Breast epithelium (tissue), 4 donors: ENCODE measurements around the gene PKD2L1. TPM values are rescaled to one million over a fixed set of nuclear protein-coding genes. Genes with fewer than 3 reads are reported as not detected.
A peak's percentile ranks its signal among the peaks of the same experiment; 100 is the strongest.
"Not testable (repeated sequence)": the region's sequence is repeated elsewhere in the genome, so short reads cannot be mapped to it uniquely, and the experiment has no call there.

Source experiments
- DNase-seq, 2 donors: peaks; one replicate each; pipeline ENCODE4 v3.0.0-alpha.2; 2019; ENCODE audit warnings: low spot score in 2 of 2
- H3K27ac ChIP-seq, 2 donors: fragments of 200-600 bp; sonication (generic) in 1 of 2; one replicate each; pipeline ENCODE4 v1.5.1; 2016 to 2019; ENCODE audit warnings: mild to moderate bottlenecking in 1 of 2
- H3K27me3 ChIP-seq, 2 donors: fragments of 200-600 bp; sonication (generic) in 1 of 2; one replicate each; pipeline versions ENCODE4 v1.5.1 to v1.6.0; 2017 to 2019; ENCODE audit warnings: control low read depth in 1 of 2, mild to moderate bottlenecking in 1 of 2
- H3K36me3 ChIP-seq: fragments of 200-600 bp; one replicate; pipeline ENCODE4 v1.5.1; 2019
- H3K4me1 ChIP-seq, 2 donors: fragments of 200-600 bp; sonication (generic); one replicate each; pipeline ENCODE4 v1.5.1; 2016 to 2019; ENCODE audit warnings: control low read depth in 1 of 2
- H3K4me3 ChIP-seq, 3 donors: fragments of 200-600 bp; sonication (generic); 1 replicate in 2 of 3; 2 replicates in 1 of 3; pipeline ENCODE4 v1.5.1; 2016 to 2019; ENCODE audit warnings: mild to moderate bottlenecking in 3 of 3, moderate library complexity in 2 of 3
- H3K9me3 ChIP-seq, 2 donors: fragments of 200-600 bp; sonication (generic) in 1 of 2; one replicate each; pipeline ENCODE4 v1.5.1; 2016 to 2019; ENCODE audit warnings: control low read depth in 1 of 2
- CTCF ChIP-seq, 3 donors: fragments of 450-650 bp; IDR thresholded peaks; one replicate each; pipeline ENCODE4 v1.5.1; 2016 to 2017; ENCODE audit warnings: antibody characterized with exemption in 3 of 3, mild to moderate bottlenecking in 3 of 3, moderate library complexity in 3 of 3
- POLR2A ChIP-seq: fragments of 450-650 bp; IDR thresholded peaks from one replicate; pipeline ENCODE4 v1.6.1; 2016; ENCODE audit warnings: antibody characterized with exemption, mild to moderate bottlenecking, moderate library complexity
- POLR2AphosphoS5 ChIP-seq, 3 donors: sonication (generic); formaldehyde crosslinking; IDR thresholded peaks; one replicate each; pipeline ENCODE4 v1.6.1; 2017; ENCODE audit warnings: antibody characterized with exemption in 3 of 3
- intact Hi-C: fragments of 100-400 bp; cut with DNase I; formaldehyde crosslinking; loops from one replicate; pipeline ENCODE4 v1.15.1; 2023; ENCODE audit warnings: low total_unique reads
- total RNA-seq, 3 donors: library from RNA; depleted of rRNA; stranded (reverse); fragments of >200 nt; gene quantifications; one replicate each; pipeline ENCODE4 v1.1.0, GENCODE V29; 2016

The PKD2L1 gene
- total RNA-seq, 3 donors from 2014 or later = 0.32 to 1.5 TPM; not detected in 1

DNA sequence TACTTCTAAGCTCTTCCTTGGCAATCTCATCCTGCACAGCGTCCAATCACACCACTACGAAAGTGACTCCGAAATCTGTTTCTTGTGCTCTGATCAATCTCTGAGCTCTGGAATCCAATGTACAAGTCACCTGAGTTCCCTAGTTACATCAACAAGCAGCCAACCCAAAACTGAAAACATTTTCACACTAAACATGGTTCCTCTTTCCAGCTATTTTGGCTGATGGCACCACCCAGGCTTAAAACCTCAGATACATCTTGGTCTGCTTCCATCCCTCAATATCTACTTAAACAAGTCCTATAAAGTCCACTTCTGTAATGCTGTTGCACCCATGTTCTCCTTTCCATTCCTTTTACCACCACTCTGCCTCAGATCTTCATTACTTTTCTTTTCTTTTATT is 47.1 kb downstream of the PKD2L1 start:
- H3K36me3 ChIP-seq = no peaks in the 10 kb centered on the region
- no peak overlapping the region for H3K4me3 ChIP-seq
- no peaks in the 10 kb centered on the region for H3K9me3 ChIP-seq
- TF ChIP-seq POLR2A = no peak
- no peak for TF ChIP-seq POLR2AphosphoS5 (IDR thresholded peaks at IDR 0.05)
- no peak for TF ChIP-seq CTCF (IDR thresholded peaks at IDR 0.05)
- H3K27ac ChIP-seq = no peak overlapping the region
- H3K4me1 ChIP-seq = peaks cover 6 to 7% of the 10 kb centered on the region in 2 donors
- DNase-seq = no peak
- H3K27me3 ChIP-seq = no peaks in the 10 kb centered on the region
- intact Hi-C loops = no loop called here

- H3K27me3 ChIP-seq, H3K4me3 ChIP-seq, H3K4me1 ChIP-seq, intact Hi-C loops, H3K27ac ChIP-seq, H3K9me3 ChIP-seq, H3K36me3 ChIP-seq, DNase-seq: not testable (repeated sequence)
These were observed 53.1 kb downstream of the PKD2L1 start for GRCh38 chr10:100276971-100277370.

GRCh38 chr10:100267239-100268104 is 62.6 kb downstream of the PKD2L1 start, which contains the start of gene CWF19L1:
CWF19L1 (minus strand) TSS chr10:100267638; CDS start chr10:100267593, 45 bp downstream.
- peak; percentile 56 to 93 (median 88) for TF ChIP-seq POLR2AphosphoS5 (IDR thresholded peaks at IDR 0.05)
- peak; percentile 46 for TF ChIP-seq POLR2A
- TF ChIP-seq CTCF (IDR thresholded peaks at IDR 0.05) = no peak
- intact Hi-C loops = no loop called here
- Histone ChIP-seq H3K4me1 (no peaks in the 10 kb centered on the region), H3K36me3 (no peaks in the 10 kb centered on the region), H3K27me3 (no peaks in the 10 kb centered on the region), H3K9me3 (no peaks in the 10 kb centered on the region), H3K27ac (peak within 1 kb of the TSS; percentile 90 to 94), H3K4me3 (peak within 1 kb of the TSS; percentile 89 to 96 (median 94))
- DNase-seq = peak; percentile 81 to 88

GRCh38 chr10:100265821-100266485 is 64.1 kb downstream of the PKD2L1 start:
- H3K4me3 ChIP-seq = peak overlapping the region in 2 of 3 donors; percentile 89 to 96
- TF ChIP-seq CTCF (IDR thresholded peaks at IDR 0.05) (no peak), POLR2AphosphoS5 (IDR thresholded peaks at IDR 0.05) (no peak)
- H3K4me1 ChIP-seq = no peaks in the 10 kb centered on the region
- no peaks in the 10 kb centered on the region for H3K27me3 ChIP-seq
- H3K27ac ChIP-seq = no peak overlapping the region
- intact Hi-C loops = no loop called here
- no peak for DNase-seq
- no peaks in the 10 kb centered on the region for H3K9me3 ChIP-seq
- H3K36me3 ChIP-seq = no peaks in the 10 kb centered on the region

DNA sequence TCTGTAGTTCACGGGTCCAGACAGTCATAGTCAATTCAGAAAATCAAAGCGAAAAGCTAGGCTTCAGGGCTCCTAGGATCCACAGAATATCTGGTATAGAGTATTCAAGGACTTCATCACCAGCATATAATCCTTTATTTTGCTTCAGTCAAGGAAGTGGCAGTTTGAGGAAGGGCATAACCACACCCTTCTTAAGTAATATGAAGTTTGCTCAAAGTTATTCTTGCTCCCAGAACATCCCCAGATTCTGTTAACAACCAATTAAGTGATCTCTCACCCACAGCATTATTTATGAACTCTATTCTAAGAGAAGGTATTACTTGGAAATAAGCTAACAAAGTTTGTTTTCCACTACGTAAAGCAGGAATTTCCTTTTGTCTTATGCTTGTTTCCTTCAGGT is 75.8 kb downstream of the PKD2L1 start:
- no peak overlapping the region for H3K27ac ChIP-seq
- H3K4me1 ChIP-seq = no peaks in the 10 kb centered on the region
- DNase-seq = no peak
- no peaks in the 10 kb centered on the region for H3K27me3 ChIP-seq
- intact Hi-C loops = no loop called here
- no peaks in the 10 kb centered on the region for H3K36me3 ChIP-seq
- no peak overlapping the region for H3K4me3 ChIP-seq
- no peaks in the 10 kb centered on the region for H3K9me3 ChIP-seq
- TF ChIP-seq CTCF (IDR thresholded peaks at IDR 0.05) = no peak
- TF ChIP-seq POLR2AphosphoS5 (IDR thresholded peaks at IDR 0.05) = no peak
- no peak for TF ChIP-seq POLR2A
